Suprapubic skin (tissue), 4 donors: ENCODE results near the gene ENO2. TPM values are rescaled to one million over a fixed set of nuclear protein-coding genes. Genes with fewer than 3 reads are reported as not detected.
"Not testable (repeated sequence)": the region's sequence is repeated elsewhere in the genome, so short reads cannot be mapped to it uniquely, and the experiment has no call there.

Experiments used
- DNase-seq, 2 donors: peaks; one replicate each; pipeline ENCODE4 v3.0.0-alpha.2; 2019; ENCODE audit warnings: low spot score in 2 of 2
- H3K27ac ChIP-seq: fragments of 200-600 bp; sonication (generic); one replicate; pipeline ENCODE4 v1.5.1; 2019
- H3K27me3 ChIP-seq: fragments of 200-600 bp; sonication (generic); one replicate; pipeline ENCODE4 v1.5.1; 2019
- H3K36me3 ChIP-seq: fragments of 200-600 bp; sonication (generic); one replicate; pipeline ENCODE4 v1.5.1; 2019
- H3K4me1 ChIP-seq: fragments of 200-600 bp; sonication (generic); one replicate; pipeline ENCODE4 v1.5.1; 2019
- H3K4me3 ChIP-seq: fragments of 200-600 bp; sonication (generic); one replicate; pipeline ENCODE4 v1.5.1; 2019; ENCODE audit warnings: mild to moderate bottlenecking
- H3K9me3 ChIP-seq: fragments of 200-600 bp; sonication (generic); one replicate; pipeline ENCODE4 v1.5.1; 2019
- CTCF ChIP-seq, 2 donors: fragments of 200-600 bp in 1 of 2; fragments of 450-650 bp in 1 of 2; sonication (generic) in 1 of 2; IDR thresholded peaks; one replicate each; pipeline ENCODE4 v1.5.1; 2016 to 2019; ENCODE audit warnings: antibody characterized with exemption in 2 of 2, mild to moderate bottlenecking in 1 of 2, moderate library complexity in 1 of 2
- EP300 ChIP-seq: sonication (generic); formaldehyde crosslinking; IDR thresholded peaks from one replicate; pipeline ENCODE4 v1.6.1; 2017; ENCODE audit warnings: antibody characterized with exemption
- POLR2A ChIP-seq, 2 donors: fragments of 450-650 bp; IDR thresholded peaks; one replicate each; pipeline ENCODE4 v1.6.1; 2017; ENCODE audit warnings: antibody characterized with exemption in 2 of 2, mild to moderate bottlenecking in 2 of 2, moderate library complexity in 2 of 2
- POLR2AphosphoS5 ChIP-seq, 3 donors: sonication (generic); formaldehyde crosslinking; IDR thresholded peaks; one replicate each; pipeline ENCODE4 v1.6.1; 2017; ENCODE audit warnings: antibody characterized with exemption in 3 of 3
- WGBS: methylation state at CpG from one replicate; pipeline ENCODE4 v1.1.5; 2018; 5-methylcytosine and 5-hydroxymethylcytosine counted together
- total RNA-seq, 4 donors: library from RNA; depleted of rRNA; stranded (reverse); fragments of >200 nt; gene quantifications; one replicate each; pipeline ENCODE4 v1.1.0, GENCODE V29; 2016

The ENO2 gene
- total RNA-seq, 4 donors from 2014 or later, result 1.3 to 15.4 (median 6.9) TPM

- Histone ChIP-seq H3K36me3 (no peaks in the 10 kb centered on the region), H3K4me3 (peak overlapping the region; percentile 55), H3K9me3 (no peaks in the 10 kb centered on the region), H3K4me1 (peaks cover 13% of the 10 kb centered on the region), H3K27me3 (no peaks in the 10 kb centered on the region), H3K27ac (peak overlapping the region; percentile 83)
- WGBS, result under 1% methylated on average over 56 of the region's 68 CpGs
- peak; percentile 81 to 98 for TF ChIP-seq CTCF (IDR thresholded peaks at IDR 0.05)
- no peak for TF ChIP-seq EP300
- TF ChIP-seq POLR2A (IDR thresholded peaks at IDR 0.05), result peak in 1 of 2 donors; percentile 21
- TF ChIP-seq POLR2AphosphoS5 (IDR thresholded peaks at IDR 0.05), result peak in 1 of 3 donors; percentile 48
- DNase-seq, result peak; percentile 98 to 99
Measured at GRCh38 chr12:6890789-6891645, 23.4 kb upstream of the ENO2 start.

- Histone ChIP-seq H3K27me3 (no peaks in the 10 kb centered on the region), H3K4me1 (peaks cover 13% of the 10 kb centered on the region), H3K9me3 (no peaks in the 10 kb centered on the region), H3K4me3 (peak overlapping the region; percentile 55), H3K27ac (peak overlapping the region; percentile 83), H3K36me3 (no peaks in the 10 kb centered on the region)
- TF ChIP-seq POLR2A (IDR thresholded peaks at IDR 0.05) (no peak), EP300 (no peak), POLR2AphosphoS5 (IDR thresholded peaks at IDR 0.05) (no peak), CTCF (IDR thresholded peaks at IDR 0.05) (no peak)
- WGBS, result 72% methylated on average over 5 of the region's 5 CpGs
- no peak for DNase-seq
Measured at GRCh38 chr12:6891646-6892001, 22.8 kb upstream of the ENO2 start.

GRCh38 chr12:6892683-6893082 is 21.7 kb upstream of the ENO2 start:
- not testable (repeated sequence) for H3K4me3 ChIP-seq, H3K36me3 ChIP-seq, H3K27me3 ChIP-seq, DNase-seq, H3K9me3 ChIP-seq, H3K27ac ChIP-seq
- WGBS, result 82% methylated on average over 3 of the region's 3 CpGs
- peaks cover 13% of the 10 kb centered on the region for H3K4me1 ChIP-seq

- no peak overlapping the region for H3K4me3 ChIP-seq
- H3K27me3 ChIP-seq, result no peaks in the 10 kb centered on the region
- H3K4me1 ChIP-seq, result peaks cover 13% of the 10 kb centered on the region
- no peak for DNase-seq
- no peak for TF ChIP-seq EP300
- TF ChIP-seq CTCF (IDR thresholded peaks at IDR 0.05), result no peak
- TF ChIP-seq POLR2A (IDR thresholded peaks at IDR 0.05), result no peak
- no peak for TF ChIP-seq POLR2AphosphoS5 (IDR thresholded peaks at IDR 0.05)
- no peak overlapping the region for H3K27ac ChIP-seq
- WGBS, result 92% methylated on average over 3 of the region's 3 CpGs
- no peaks in the 10 kb centered on the region for H3K9me3 ChIP-seq
- H3K36me3 ChIP-seq, result no peaks in the 10 kb centered on the region
Measured at GRCh38 chr12:6894321-6894720, 20.1 kb upstream of the ENO2 start.

- no peaks in the 10 kb centered on the region for H3K36me3 ChIP-seq
- DNase-seq, result no peak
- no peaks in the 10 kb centered on the region for H3K27me3 ChIP-seq
- H3K9me3 ChIP-seq, result no peaks in the 10 kb centered on the region
- WGBS, result 71% methylated on average over 6 of the region's 6 CpGs
- H3K4me3 ChIP-seq, result no peak overlapping the region
- H3K4me1 ChIP-seq, result peaks cover 7% of the 10 kb centered on the region
- TF ChIP-seq CTCF (IDR thresholded peaks at IDR 0.05) (no peak), POLR2A (IDR thresholded peaks at IDR 0.05) (no peak), EP300 (no peak), POLR2AphosphoS5 (IDR thresholded peaks at IDR 0.05) (no peak)
- H3K27ac ChIP-seq, result no peak overlapping the region
Measured at GRCh38 chr12:6896846-6897435, 17.4 kb upstream of the ENO2 start.
